ENCODE measurements around the gene PDE4D. TPM values are rescaled to one million over a fixed set of nuclear protein-coding genes. Genes with fewer than 3 reads are reported as not detected.
"Not testable (repeated sequence)": the region's sequence is repeated elsewhere in the genome, so short reads cannot be mapped to it uniquely, and the experiment has no call there.

Gene PDE4D
- total RNA-seq, 1 donor from 2014 or later = 11.8 TPM

GRCh38 chr5:59599729-59600128 lies 293.8 kb downstream of the PDE4D start:
- H3K4me1 Mint-ChIP-seq = peaks cover 13% of the 10 kb centered on the region
- DNase-seq (ENCODE audit: low read depth, low spot score) = no peak
- H3K36me3 Mint-ChIP-seq (ENCODE audit: low read depth) = no peaks in the 10 kb centered on the region
- no peak overlapping the region for H3K4me3 Mint-ChIP-seq
- TF ChIP-seq CTCF (conservative IDR thresholded peaks at IDR 0.05) = no peak
- H3K27me3 Mint-ChIP-seq (ENCODE audit: low read depth) = no peaks in the 10 kb centered on the region
- no peak overlapping the region for H3K27ac Mint-ChIP-seq (ENCODE audit: unreplicated experiment)
- peaks cover 6% of the 10 kb centered on the region for H3K9me3 Mint-ChIP-seq

- TF ChIP-seq CTCF (conservative IDR thresholded peaks at IDR 0.05) = no peak
- peaks cover 6% of the 10 kb centered on the region for H3K9me3 Mint-ChIP-seq
- no peaks in the 10 kb centered on the region for H3K27me3 Mint-ChIP-seq (ENCODE audit: low read depth)
- peak overlapping the region; percentile 93 for H3K27ac Mint-ChIP-seq (ENCODE audit: unreplicated experiment)
- H3K4me3 Mint-ChIP-seq = no peak overlapping the region
- H3K36me3 Mint-ChIP-seq (ENCODE audit: low read depth) = no peaks in the 10 kb centered on the region
- H3K4me1 Mint-ChIP-seq = peaks cover 13% of the 10 kb centered on the region
- no peak for DNase-seq (ENCODE audit: low read depth, low spot score)
These were observed 295.0 kb downstream of the PDE4D start for GRCh38 chr5:59598547-59598874.

- no peaks in the 10 kb centered on the region for H3K27me3 Mint-ChIP-seq (ENCODE audit: low read depth)
- no peak overlapping the region for H3K4me3 Mint-ChIP-seq
- H3K27ac Mint-ChIP-seq (ENCODE audit: unreplicated experiment) = peak overlapping the region; percentile 93
- H3K36me3 Mint-ChIP-seq (ENCODE audit: low read depth) = no peaks in the 10 kb centered on the region
- H3K4me1 Mint-ChIP-seq = peaks cover 16% of the 10 kb centered on the region
- no peak for TF ChIP-seq CTCF (conservative IDR thresholded peaks at IDR 0.05)
- peaks cover 6% of the 10 kb centered on the region for H3K9me3 Mint-ChIP-seq
- DNase-seq (ENCODE audit: low read depth, low spot score) = no peak
These were observed 295.6 kb downstream of the PDE4D start for GRCh38 chr5:59597690-59598546.

GRCh38 chr5:59596586-59597350 lies 296.8 kb downstream of the PDE4D start:
- Mint-ChIP-seq H3K4me1 (peaks cover 20% of the 10 kb centered on the region), H3K27me3 (ENCODE audit: low read depth) (no peaks in the 10 kb centered on the region), H3K9me3 (peaks cover 2% of the 10 kb centered on the region), H3K4me3 (no peak overlapping the region), H3K36me3 (ENCODE audit: low read depth) (no peaks in the 10 kb centered on the region), H3K27ac (ENCODE audit: unreplicated experiment) (no peak overlapping the region)
- no peak for TF ChIP-seq CTCF (conservative IDR thresholded peaks at IDR 0.05)
- no peak for DNase-seq (ENCODE audit: low read depth, low spot score)

- not testable (repeated sequence) for H3K36me3 Mint-ChIP-seq (ENCODE audit: low read depth); H3K27ac Mint-ChIP-seq (ENCODE audit: unreplicated experiment); DNase-seq (ENCODE audit: low read depth, low spot score); H3K9me3 Mint-ChIP-seq; H3K4me3 Mint-ChIP-seq; H3K27me3 Mint-ChIP-seq (ENCODE audit: low read depth)
- peaks cover 20% of the 10 kb centered on the region for H3K4me1 Mint-ChIP-seq
These were observed 299.4 kb downstream of the PDE4D start for GRCh38 chr5:59594118-59594517.
